ENCODE data around the gene RFC3. TPM values are rescaled to one million over a fixed set of nuclear protein-coding genes. Genes with fewer than 3 reads are reported as not detected.
"Not testable (repeated sequence)": the region's sequence is repeated elsewhere in the genome, so short reads cannot be mapped to it uniquely, and the experiment has no call there.

RFC3 gene
- total RNA-seq, 1 experiment from 2014 or later: 17.5 TPM

DNA sequence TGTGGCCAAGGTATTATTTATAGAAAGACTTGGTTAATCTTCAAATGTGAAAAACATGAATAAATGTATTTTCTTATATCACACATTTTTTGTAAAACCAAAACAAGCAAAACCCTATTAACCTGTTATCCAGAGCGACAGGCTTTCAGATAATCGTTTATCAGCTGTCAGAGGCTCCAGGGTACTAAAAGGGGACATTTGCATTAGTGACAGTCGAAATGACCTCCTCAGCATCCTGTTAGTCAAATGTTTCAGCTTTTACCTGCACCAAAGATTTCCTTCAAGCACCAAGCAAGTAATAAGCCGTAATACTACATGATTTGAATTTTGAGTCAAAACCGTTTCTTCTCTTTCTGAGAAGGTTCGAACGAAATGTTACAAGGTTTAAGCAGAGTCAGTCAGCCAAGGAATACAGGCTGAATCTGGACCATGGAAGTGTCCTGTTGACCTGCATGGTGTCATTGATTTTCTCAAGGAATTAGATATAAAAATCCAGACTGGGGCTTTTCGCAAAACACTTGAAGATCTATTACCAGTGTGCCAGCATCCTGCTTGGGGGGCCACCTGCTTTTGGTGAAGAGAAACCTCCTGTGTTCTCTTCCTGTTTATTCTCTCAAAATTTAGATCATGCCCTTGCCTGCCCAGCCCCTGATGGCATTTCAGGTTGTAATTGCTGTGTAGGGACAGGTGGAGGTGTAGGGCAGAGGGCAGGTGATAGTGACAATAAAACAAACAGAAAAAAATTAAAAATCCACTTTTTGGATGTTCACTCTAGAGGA, 11.3 kb upstream of the RFC3 start:
- Mint-ChIP-seq H3K9me3 (ENCODE audit: unreplicated experiment) (no peaks in the 10 kb centered on the region), H3K27me3 (ENCODE audit: insufficient read depth, unreplicated experiment) (peaks cover 18% of the 10 kb centered on the region), H3K36me3 (ENCODE audit: insufficient read depth, unreplicated experiment) (no peaks in the 10 kb centered on the region), H3K27ac (ENCODE audit: low read depth, unreplicated experiment) (no peak overlapping the region), H3K4me1 (ENCODE audit: insufficient read depth, unreplicated experiment) (no peaks in the 10 kb centered on the region), H3K4me3 (ENCODE audit: unreplicated experiment) (no peak overlapping the region)
- BruUV-seq (replicated peaks): no TSS peak
- ChIA-PET CTCF (no interaction called here), POLR2A (no interaction called here)
- intact Hi-C loops (cut with micrococcal nuclease): loop anchor here (10.0 kb wide), 1 partner anchor 1348 kb away; no protein-coding TSS in a partner anchor
- TF ChIP-seq, protein P1, sequence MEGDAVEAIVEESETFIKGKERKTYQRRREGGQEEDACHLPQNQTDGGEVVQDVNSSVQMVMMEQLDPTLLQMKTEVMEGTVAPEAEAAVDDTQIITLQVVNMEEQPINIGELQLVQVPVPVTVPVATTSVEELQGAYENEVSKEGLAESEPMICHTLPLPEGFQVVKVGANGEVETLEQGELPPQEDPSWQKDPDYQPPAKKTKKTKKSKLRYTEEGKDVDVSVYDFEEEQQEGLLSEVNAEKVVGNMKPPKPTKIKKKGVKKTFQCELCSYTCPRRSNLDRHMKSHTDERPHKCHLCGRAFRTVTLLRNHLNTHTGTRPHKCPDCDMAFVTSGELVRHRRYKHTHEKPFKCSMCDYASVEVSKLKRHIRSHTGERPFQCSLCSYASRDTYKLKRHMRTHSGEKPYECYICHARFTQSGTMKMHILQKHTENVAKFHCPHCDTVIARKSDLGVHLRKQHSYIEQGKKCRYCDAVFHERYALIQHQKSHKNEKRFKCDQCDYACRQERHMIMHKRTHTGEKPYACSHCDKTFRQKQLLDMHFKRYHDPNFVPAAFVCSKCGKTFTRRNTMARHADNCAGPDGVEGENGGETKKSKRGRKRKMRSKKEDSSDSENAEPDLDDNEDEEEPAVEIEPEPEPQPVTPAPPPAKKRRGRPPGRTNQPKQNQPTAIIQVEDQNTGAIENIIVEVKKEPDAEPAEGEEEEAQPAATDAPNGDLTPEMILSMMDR (IDR thresholded peaks at IDR 0.05; ENCODE audit: unreplicated experiment): no peak
- DNase-seq (ENCODE audit: unreplicated experiment): no peak

DNA sequence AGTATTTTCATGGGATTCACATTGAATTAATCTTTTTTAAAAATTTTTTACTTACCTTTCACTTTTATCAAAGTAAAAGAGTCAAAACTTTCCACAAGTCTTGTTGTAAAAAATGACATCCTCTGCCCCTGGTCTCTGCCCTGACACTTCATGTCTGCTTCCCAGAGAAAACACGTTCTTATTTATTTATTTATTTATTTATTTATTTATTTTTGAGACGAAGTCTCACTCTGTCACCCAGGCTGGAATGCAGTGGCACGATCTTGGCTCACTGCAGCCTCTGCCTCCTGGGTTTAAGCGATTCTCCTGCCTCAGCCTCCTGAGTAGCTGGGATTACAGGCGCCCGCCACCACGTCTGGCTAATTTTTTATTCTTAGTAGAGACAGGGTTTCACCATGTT, 5.1 kb upstream of the RFC3 start:
- CTCF ChIA-PET; H3K4me3 Mint-ChIP-seq (ENCODE audit: unreplicated experiment); H3K36me3 Mint-ChIP-seq (ENCODE audit: insufficient read depth, unreplicated experiment); BruUV-seq (replicated peaks); H3K9me3 Mint-ChIP-seq (ENCODE audit: unreplicated experiment); DNase-seq (ENCODE audit: unreplicated experiment); POLR2A ChIA-PET; intact Hi-C loops (cut with micrococcal nuclease); H3K27ac Mint-ChIP-seq (ENCODE audit: low read depth, unreplicated experiment); H3K4me1 Mint-ChIP-seq (ENCODE audit: insufficient read depth, unreplicated experiment): not testable (repeated sequence)
- H3K27me3 Mint-ChIP-seq (ENCODE audit: insufficient read depth, unreplicated experiment): peaks cover 11% of the 10 kb centered on the region

DNA sequence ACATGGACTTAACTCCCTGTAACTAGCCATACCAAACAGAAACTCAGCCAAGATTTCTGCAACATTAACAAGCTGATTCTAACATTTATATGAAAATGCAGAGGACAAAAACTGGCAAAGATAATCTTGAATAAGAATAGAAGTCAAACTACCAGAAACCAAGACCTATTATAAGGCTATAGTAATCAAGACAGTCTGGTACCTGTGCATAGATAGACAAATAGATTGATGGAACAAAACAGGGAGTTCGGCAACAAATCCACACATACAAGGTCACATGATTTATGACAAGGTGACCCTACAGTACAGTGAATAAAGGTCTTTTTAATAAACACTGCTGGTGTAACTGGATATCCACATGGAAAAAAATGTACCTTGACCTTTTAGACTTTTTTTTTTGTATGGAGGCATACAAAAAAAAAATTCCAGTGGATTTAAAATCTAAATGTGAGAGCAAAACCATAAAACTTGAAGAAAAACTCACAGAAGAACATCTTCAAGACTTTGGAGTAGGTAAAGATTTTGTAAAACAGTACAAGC, 2.9 kb upstream of the RFC3 start:
- TF ChIP-seq, protein P1 (IDR thresholded peaks at IDR 0.05; ENCODE audit: unreplicated experiment): no peak
- no peaks in the 10 kb centered on the region for H3K27me3 Mint-ChIP-seq (ENCODE audit: insufficient read depth, unreplicated experiment)
- no peak for DNase-seq (ENCODE audit: unreplicated experiment)
- H3K9me3 Mint-ChIP-seq (ENCODE audit: unreplicated experiment): no peaks in the 10 kb centered on the region
- ChIA-PET POLR2A (no interaction called here), CTCF (interaction anchor here (0.7 kb wide), 1 partner anchor 632 kb away, joined by 3 read pairs; no protein-coding TSS in a partner anchor)
- BruUV-seq (replicated peaks): no TSS peak
- no peak overlapping the region for H3K27ac Mint-ChIP-seq (ENCODE audit: low read depth, unreplicated experiment)
- H3K4me3 Mint-ChIP-seq (ENCODE audit: unreplicated experiment): no peak overlapping the region
- peaks cover 4% of the 10 kb centered on the region for H3K4me1 Mint-ChIP-seq (ENCODE audit: insufficient read depth, unreplicated experiment)
- peaks cover 5% of the 10 kb centered on the region for H3K36me3 Mint-ChIP-seq (ENCODE audit: insufficient read depth, unreplicated experiment)
- intact Hi-C loops (cut with micrococcal nuclease): no loop called here

DNA sequence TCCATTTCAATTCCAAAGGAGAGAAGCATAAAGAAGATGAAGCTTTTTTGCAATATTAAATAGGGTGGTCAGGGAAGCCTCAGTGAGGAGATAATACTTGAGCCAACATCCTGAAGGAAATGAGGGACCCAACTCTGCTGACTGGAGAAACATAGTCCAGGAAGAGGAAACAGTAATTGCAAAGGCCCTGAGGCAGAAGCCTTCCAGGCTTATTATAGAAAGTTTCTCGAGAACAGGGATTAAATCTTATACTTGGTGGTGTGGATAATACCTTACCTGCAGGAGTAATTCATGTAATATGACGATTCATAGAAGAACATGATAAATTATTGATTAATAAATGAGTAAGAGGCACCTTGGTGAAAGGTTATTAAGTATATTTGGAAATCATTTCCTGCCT, 1.0 kb upstream of the RFC3 start:
- Mint-ChIP-seq H3K9me3 (ENCODE audit: unreplicated experiment) (no peaks in the 10 kb centered on the region), H3K36me3 (ENCODE audit: insufficient read depth, unreplicated experiment) (peaks cover 5% of the 10 kb centered on the region), H3K4me3 (ENCODE audit: unreplicated experiment) (no peak overlapping the region), H3K27me3 (ENCODE audit: insufficient read depth, unreplicated experiment) (no peaks in the 10 kb centered on the region), H3K4me1 (ENCODE audit: insufficient read depth, unreplicated experiment) (peaks cover 8% of the 10 kb centered on the region), H3K27ac (ENCODE audit: low read depth, unreplicated experiment) (peak overlapping the region; percentile 96)
- ChIA-PET CTCF (no interaction called here), POLR2A (interaction anchor here (1.3 to 1.4 kb wide), 2 partner anchors 102 to 105 kb away, joined by 4 to 5 read pairs; no protein-coding TSS in a partner anchor)
- DNase-seq (ENCODE audit: unreplicated experiment): no peak
- BruUV-seq (replicated peaks): no TSS peak
- intact Hi-C loops (cut with micrococcal nuclease): no loop called here
- TF ChIP-seq, protein P1 (IDR thresholded peaks at IDR 0.05; ENCODE audit: unreplicated experiment): no peak

Data from MCF 10A (cell line).